Measurements from ENCODE around the gene FOXO6. TPM values are rescaled to one million over a fixed set of nuclear protein-coding genes. Genes with fewer than 3 reads are reported as not detected.
A peak's percentile ranks its signal among the peaks of the same experiment; 100 is the strongest.

The FOXO6 gene
- total and polyA plus RNA-seq, 8 donors = 0.63 to 2.8 (median 1.9) TPM

DNA sequence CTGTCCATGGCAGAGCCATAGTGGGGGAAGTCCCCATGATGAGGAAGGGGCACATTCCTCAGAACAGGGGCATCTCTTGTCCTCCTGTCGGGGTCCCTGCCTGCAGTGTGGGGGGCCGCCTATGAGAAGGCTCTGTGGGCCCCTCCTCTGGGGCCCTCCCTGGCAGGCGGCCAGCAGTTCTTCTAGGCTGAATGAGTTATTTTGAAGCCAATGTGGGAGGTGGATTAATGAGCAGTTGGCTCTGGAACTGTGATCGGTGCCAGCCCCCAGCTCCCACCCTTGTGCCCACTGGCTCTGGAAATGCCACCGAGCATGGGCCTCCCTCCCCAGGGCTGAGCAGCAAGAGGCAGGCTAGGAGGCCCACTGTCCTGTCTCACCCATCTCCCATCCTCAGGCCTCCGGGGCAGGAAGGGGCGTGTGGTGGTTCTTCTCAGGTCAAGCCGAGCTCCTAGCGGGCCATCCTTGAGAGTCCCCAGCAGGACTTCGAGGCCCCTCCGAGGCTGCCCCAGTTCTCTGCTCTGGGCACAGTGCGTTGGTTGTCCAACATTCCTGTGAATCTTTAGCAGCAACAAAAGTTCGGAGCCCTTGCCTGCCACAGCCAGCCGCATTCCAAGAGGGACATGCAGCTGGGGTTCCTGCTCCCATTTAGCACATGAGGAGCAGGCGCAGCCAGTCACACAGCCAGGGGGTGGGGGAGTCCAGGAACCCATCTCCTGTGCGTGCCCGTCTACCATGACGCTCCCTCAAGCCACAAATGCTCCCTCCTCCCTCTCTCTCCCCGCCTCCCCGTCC lies 66.1 kb downstream of the FOXO6 start:
- DNase-seq = no peak
- no peak for ATAC-seq
- Histone ChIP-seq H3K27ac (no peak overlapping the region), H3K9me3 (no peaks in the 10 kb centered on the region), H3K4me1 (peaks cover 5 to 22% of the 10 kb centered on the region in 2 donors), H3K4me3 (no peak overlapping the region), H3K27me3 (no peaks in the 10 kb centered on the region), H3K36me3 (no peaks in the 10 kb centered on the region)
- TF ChIP-seq, protein P1, sequence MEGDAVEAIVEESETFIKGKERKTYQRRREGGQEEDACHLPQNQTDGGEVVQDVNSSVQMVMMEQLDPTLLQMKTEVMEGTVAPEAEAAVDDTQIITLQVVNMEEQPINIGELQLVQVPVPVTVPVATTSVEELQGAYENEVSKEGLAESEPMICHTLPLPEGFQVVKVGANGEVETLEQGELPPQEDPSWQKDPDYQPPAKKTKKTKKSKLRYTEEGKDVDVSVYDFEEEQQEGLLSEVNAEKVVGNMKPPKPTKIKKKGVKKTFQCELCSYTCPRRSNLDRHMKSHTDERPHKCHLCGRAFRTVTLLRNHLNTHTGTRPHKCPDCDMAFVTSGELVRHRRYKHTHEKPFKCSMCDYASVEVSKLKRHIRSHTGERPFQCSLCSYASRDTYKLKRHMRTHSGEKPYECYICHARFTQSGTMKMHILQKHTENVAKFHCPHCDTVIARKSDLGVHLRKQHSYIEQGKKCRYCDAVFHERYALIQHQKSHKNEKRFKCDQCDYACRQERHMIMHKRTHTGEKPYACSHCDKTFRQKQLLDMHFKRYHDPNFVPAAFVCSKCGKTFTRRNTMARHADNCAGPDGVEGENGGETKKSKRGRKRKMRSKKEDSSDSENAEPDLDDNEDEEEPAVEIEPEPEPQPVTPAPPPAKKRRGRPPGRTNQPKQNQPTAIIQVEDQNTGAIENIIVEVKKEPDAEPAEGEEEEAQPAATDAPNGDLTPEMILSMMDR (IDR thresholded peaks at IDR 0.05) = no peak
- intact Hi-C loops (cut with DNase I) = no loop called here

DNA sequence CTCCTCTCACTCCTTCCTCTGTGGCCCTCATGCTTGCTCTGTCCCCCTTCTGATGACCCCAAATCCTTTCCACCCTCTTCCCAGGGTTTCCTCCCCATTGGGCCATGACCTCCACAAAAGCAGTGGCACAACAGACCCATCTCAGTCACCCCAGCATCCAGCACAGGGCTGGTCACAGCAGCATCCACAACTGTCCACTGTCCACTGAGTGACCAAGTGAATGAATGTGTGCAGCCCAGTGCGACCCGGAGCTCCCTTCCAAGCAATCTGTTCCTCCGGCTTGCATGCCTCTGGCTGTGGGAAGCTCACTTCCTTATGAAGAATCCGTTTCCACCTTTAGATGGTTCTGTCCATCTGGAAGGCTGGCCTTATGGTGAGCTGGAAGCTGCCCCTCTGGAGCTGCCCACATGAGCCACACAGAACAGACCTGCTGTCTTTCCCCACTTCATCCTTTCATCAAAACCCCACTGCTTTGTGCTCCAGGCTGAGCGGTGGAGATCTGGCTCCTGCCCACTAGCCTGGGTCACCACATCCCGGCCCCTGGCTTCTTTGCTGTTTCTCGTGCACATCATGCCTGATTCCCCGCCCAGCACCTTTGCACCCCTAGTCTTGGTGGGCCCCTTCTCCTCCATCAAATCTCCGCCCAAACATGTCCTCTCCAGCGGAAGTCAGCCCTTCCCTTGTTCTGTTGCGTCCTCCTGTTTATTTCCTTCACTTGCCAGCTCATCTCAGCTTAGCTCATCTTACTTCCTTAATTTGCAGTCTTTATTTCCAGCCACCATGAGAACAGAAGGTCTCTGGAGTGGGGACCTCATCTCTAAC lies 66.9 kb downstream of the FOXO6 start:
- ATAC-seq (no peak), DNase-seq (no peak)
- Histone ChIP-seq H3K4me3 (no peak overlapping the region), H3K27ac (peak overlapping the region in 1 of 2 donors; percentile 41), H3K4me1 (peaks cover 11 to 30% of the 10 kb centered on the region in 2 donors), H3K9me3 (no peaks in the 10 kb centered on the region), H3K36me3 (no peaks in the 10 kb centered on the region), H3K27me3 (no peaks in the 10 kb centered on the region)
- intact Hi-C loops (cut with DNase I) = no loop called here
- TF ChIP-seq, protein P1 (IDR thresholded peaks at IDR 0.05) = no peak

DNA sequence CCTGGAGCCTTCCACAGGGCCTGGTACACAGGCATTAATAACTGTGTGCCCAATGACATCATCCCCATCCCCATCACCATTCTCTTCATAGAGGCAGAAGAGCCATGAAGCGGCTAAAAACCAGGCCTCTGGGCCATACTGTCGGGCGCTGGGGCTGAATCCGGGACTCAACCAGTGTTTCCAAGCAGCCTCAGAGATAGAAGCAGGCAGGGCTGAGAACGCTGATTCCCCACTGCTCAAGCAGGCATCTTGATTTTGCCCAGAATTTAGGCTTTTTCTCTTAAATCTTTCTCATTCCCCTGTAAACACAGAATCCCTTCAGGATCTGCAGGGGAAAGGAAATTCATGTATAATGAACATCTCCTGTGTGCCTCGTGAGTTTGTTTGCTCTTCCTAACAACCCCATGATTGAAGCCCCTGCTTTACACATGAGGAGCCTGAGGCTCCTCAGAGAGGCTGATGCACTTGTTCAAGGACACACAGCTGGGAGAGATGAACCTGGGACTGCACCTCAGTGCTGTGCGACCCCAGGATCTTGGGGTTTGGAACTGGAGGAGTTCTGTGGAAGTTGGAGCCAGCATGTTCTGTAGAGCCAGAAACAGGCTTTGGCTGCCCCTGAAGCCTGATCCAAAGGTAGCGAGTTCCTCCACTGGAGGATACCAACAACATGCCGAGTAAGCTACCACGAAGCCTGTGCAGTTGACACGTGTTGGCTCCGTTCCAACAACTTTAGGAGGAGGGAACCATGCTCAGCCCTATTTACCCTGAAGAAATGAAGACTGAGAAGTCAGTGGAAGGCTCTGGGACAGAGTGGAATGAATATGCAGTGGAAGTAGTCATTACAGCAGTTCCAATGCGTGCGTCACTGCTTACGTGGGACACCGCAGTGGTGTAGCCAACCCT lies 67.8 kb downstream of the FOXO6 start:
- DNase-seq = no peak
- TF ChIP-seq, protein P1 (IDR thresholded peaks at IDR 0.05) = no peak
- Histone ChIP-seq H3K27me3 (no peaks in the 10 kb centered on the region), H3K4me3 (no peak overlapping the region), H3K9me3 (no peaks in the 10 kb centered on the region), H3K4me1 (peaks cover 13 to 34% of the 10 kb centered on the region in 2 donors), H3K36me3 (no peaks in the 10 kb centered on the region), H3K27ac (peak overlapping the region in 1 of 2 donors; percentile 41)
- ATAC-seq = no peak
- intact Hi-C loops (cut with DNase I) = no loop called here

DNA sequence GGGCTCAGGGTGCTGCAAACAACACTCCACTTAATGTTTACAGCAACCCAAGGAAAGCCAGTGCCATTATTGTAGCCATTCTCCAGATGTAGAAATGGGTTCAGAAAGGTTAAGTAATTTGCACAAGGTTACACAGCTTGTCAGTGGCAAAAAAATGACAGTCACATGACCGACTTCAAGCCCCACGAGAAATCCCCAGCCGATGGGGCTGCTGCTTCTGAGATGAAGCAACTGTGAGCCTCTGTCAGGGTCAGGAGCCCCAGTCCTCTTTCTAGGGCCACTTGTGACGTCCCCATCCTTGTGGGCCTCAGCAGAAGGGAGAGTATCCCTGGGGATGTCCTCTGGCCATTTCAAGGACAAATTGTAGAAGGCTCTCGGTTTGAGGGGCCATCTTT lies 68.4 kb downstream of the FOXO6 start:
- Histone ChIP-seq H3K27me3 (peaks cover 0 to 2% of the 10 kb centered on the region in 2 donors), H3K36me3 (no peaks in the 10 kb centered on the region), H3K4me1 (peaks cover 13 to 34% of the 10 kb centered on the region in 2 donors), H3K27ac (no peak overlapping the region), H3K4me3 (no peak overlapping the region), H3K9me3 (no peaks in the 10 kb centered on the region)
- DNase-seq (no peak), ATAC-seq (no peak)
- intact Hi-C loops (cut with DNase I) = loop anchor here in 1 of 2 donors (5.0 kb wide), 2 partner anchors 147 to 162 kb away; no protein-coding TSS in a partner anchor
- TF ChIP-seq, protein P1 (IDR thresholded peaks at IDR 0.05) = no peak

Measured in left lung (tissue), 10 donors.